Left cardiac atrium (tissue), 4 donors: Measurements from ENCODE around the gene GCNA. TPM values are rescaled to one million over a fixed set of nuclear protein-coding genes. Genes with fewer than 3 reads are reported as not detected.
"Not testable (repeated sequence)": the region's sequence is repeated elsewhere in the genome, so short reads cannot be mapped to it uniquely, and the experiment has no call there.

Experiments used
- ATAC-seq, 2 donors: fragments of 200-7000 bp; cut with Tn5 transposase; one replicate each; pipeline ENCODE4 v1.9.1; 2020; ENCODE audit warnings: mild to moderate bottlenecking in 2 of 2, moderate library complexity in 2 of 2
- DNase-seq: peaks from one replicate; pipeline ENCODE4 v3.0.0-alpha.2; 2020
- intact Hi-C, 2 donors: fragments of 100-400 bp; cut with DNase I; formaldehyde crosslinking; loops; one replicate each; pipeline versions ENCODE4 v1.14.1 to v1.15.1; 2022 to 2023
- total RNA-seq, 2 donors: library from RNA; stranded (reverse); fragmentation: NEBNext Ultra II Directional; extraction: Animal tissue kit (Norgen Biotek cat#: 25700); gene quantifications; one replicate each; pipeline ENCODE4 v1.2.1, GENCODE V29; 2021
- donor health status: DM: no; HTN: yes; CAD: no.
- donor health status: DM: no; HTN: yes; CAD: no; lungs with severe emphysema.
- donor health status: DM: yes; HTN: yes; CAD: no.
- donor health status: Dilated cardiomyopathy.

GCNA gene
- total RNA-seq, 2 donors from 2014 or later: 1.2 to 1.3 TPM

GRCh38 chrX:71607488-71607887 is 29.3 kb downstream of the GCNA start:
- ATAC-seq (no peak), DNase-seq (no peak)
- intact Hi-C loops: no loop called here

- ATAC-seq (no peak), DNase-seq (no peak)
- intact Hi-C loops: no loop called here
Observed at GRCh38 chrX:71609095-71609750, 31.0 kb downstream of the GCNA start.

GRCh38 chrX:71611736-71612135 is 33.5 kb downstream of the GCNA start:
- DNase-seq, intact Hi-C loops, ATAC-seq: not testable (repeated sequence)

GRCh38 chrX:71612256-71612655 is 34.0 kb downstream of the GCNA start:
- ATAC-seq: no peak
- DNase-seq: no peak
- intact Hi-C loops: no loop called here

- DNase-seq: no peak
- ATAC-seq: no peak
- intact Hi-C loops: no loop called here
Observed at GRCh38 chrX:71615056-71615455, 36.8 kb downstream of the GCNA start.

GRCh38 chrX:71615954-71616353 is 37.7 kb downstream of the GCNA start:
- DNase-seq (no peak), ATAC-seq (no peak)
- intact Hi-C loops: no loop called here

- DNase-seq: no peak
- ATAC-seq: peak in 1 of 2 donors; percentile 29
- intact Hi-C loops: no loop called here
Observed at GRCh38 chrX:71616672-71617529, 38.7 kb downstream of the GCNA start.

GRCh38 chrX:71617742-71618141 is 39.5 kb downstream of the GCNA start:
- intact Hi-C loops: no loop called here
- DNase-seq: no peak
- ATAC-seq: no peak

GRCh38 chrX:71618303-71618721 is 40.1 kb downstream of the GCNA start, which contains the start of gene CXCR3:
Gene CXCR3 (minus strand): TSS chrX:71618511. CDS start chrX:71618449, 62 bp downstream.
- intact Hi-C loops: no loop called here
- DNase-seq: no peak
- no peak for ATAC-seq

GRCh38 chrX:71618787-71619186 is 40.5 kb downstream of the GCNA start:
- no peak for ATAC-seq
- intact Hi-C loops: no loop called here
- no peak for DNase-seq

GRCh38 chrX:71619193-71619592 is 41.0 kb downstream of the GCNA start:
- DNase-seq (no peak), ATAC-seq (no peak)
- intact Hi-C loops: no loop called here

GRCh38 chrX:71619986-71620385 is 41.7 kb downstream of the GCNA start:
- DNase-seq: no peak
- intact Hi-C loops: no loop called here
- no peak for ATAC-seq

- DNase-seq (no peak), ATAC-seq (peak in 1 of 2 donors; percentile 53)
- intact Hi-C loops: no loop called here
Observed at GRCh38 chrX:71621603-71622002, 43.4 kb downstream of the GCNA start.

- intact Hi-C loops: no loop called here
- ATAC-seq (no peak), DNase-seq (no peak)
Observed at GRCh38 chrX:71622032-71622575, 43.9 kb downstream of the GCNA start.

- DNase-seq (peak; percentile 81), ATAC-seq (peak; percentile 92 to 95)
- intact Hi-C loops: no loop called here
Observed at GRCh38 chrX:71622576-71623450, 44.6 kb downstream of the GCNA start.

GRCh38 chrX:71623714-71624113 is 45.5 kb downstream of the GCNA start:
- DNase-seq: no peak
- intact Hi-C loops: no loop called here
- no peak for ATAC-seq

- no peak for DNase-seq
- intact Hi-C loops: no loop called here
- no peak for ATAC-seq
Observed at GRCh38 chrX:71625471-71625870, 47.2 kb downstream of the GCNA start.

- ATAC-seq (no peak), DNase-seq (no peak)
- intact Hi-C loops: no loop called here
Observed at GRCh38 chrX:71626576-71626975, 48.3 kb downstream of the GCNA start.
